GM18505 (cell line): ENCODE data around the gene ISL2.

Experiments
- ATAC-seq: cut with Tn5 transposase; IDR thresholded peaks from one replicate; pipeline ENCODE4 v1.9.1; 2021; ENCODE audit not compliant: unreplicated experiment
- POLR2A ChIP-seq: IDR thresholded peaks from 4 replicates; pipeline ENCODE4 v1.6.1; 2011; ENCODE audit warnings: borderline replicate concordance; ENCODE audit not compliant: insufficient read depth, insufficient read length; ENCODE audit errors: extremely low read depth

The ISL2 gene

DNA sequence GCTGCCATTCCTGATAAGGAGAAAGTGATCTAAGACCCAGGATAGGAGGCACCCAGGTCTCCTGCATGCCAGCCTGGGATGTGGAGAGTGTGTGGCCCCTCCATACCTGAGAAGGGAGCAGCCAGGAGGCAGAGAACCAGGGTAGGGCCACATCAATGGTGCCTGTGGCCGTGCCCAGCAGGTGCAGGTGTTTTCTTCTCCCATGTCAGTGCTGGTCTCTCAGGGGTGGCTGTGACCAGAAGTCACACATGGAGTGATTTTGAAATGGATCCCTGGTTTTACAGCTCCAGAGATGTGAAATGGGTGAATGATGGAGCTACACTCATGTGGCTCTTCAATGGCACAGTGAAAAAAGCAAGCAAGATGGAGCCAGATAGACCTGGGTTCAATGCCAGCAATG, 3.3 kb upstream of the ISL2 start:
- no peak for ATAC-seq
- TF ChIP-seq POLR2A, result no peak

DNA sequence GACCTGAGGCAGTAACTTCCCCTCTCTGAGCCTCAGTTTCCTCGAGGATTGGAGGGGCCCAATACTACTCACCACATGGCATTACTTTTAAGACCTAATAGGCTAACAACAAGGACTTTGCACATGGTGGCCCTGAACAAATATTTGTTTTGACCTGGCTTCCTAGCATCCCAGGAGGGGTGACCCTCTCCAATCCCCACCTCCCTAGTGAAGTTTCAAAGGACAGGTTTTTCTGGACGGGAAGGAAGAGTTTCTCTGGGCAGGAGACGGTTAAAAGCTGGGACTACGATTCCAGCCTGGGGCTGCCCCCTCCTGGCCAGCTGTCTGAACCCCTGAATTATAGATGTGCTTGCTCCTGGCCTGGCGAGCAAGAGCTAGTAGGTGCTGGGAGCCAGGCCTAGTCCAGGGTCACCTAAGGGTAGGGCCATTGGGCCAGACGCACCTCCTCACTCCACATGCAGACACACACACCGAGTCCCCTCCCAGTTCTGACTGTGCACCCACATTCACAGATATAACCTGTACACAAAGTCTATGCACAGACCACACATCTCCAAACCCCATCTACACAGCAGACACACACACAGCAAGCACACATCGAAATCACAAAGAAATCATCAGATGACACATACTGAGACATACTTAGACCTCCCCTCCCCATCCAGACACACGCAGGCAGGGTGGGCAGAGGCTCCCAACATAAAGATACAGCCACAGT, 2.7 kb upstream of the ISL2 start:
- no peak for TF ChIP-seq POLR2A
- no peak for ATAC-seq

DNA sequence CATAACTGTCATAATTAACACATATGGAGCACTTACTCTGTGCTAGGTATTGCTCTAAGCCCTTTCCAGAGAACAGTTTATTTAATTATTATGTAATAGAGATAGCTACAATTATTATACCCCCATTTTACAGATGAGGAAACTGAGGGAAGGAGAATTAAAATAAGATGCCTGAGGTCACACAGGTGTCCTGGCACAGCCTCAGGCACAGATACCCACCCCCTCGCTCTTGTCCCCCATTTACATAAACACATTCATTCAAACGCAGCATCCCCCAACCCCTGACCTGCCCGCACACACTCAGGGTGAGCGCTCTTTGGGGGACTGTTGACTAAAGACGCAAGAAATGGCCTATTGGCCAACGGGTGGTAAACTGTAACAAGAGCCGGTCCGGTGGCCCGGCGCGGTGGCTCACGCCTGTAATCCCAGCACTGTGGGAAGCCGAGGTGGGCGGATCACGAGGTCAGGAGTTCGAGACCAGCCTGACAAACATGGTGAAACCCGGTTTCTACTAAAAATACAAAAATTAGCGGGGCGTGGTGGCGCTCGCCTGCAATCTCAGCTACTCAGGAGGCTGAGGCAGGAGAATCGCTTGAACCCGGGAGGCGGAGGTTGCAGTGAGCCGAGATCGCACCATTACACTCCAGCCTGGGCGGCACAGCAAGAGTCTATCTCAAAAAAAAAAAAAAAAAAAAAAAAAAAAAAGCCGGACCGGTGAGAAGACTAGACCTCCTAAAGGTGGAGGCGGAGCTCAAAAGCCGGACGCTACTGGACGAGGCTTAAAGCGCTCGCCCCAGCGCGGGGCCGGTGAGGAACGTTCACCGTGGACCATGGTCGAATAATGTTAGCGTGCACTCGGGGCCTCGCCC, 1.9 kb upstream of the ISL2 start:
- no peak for TF ChIP-seq POLR2A

DNA sequence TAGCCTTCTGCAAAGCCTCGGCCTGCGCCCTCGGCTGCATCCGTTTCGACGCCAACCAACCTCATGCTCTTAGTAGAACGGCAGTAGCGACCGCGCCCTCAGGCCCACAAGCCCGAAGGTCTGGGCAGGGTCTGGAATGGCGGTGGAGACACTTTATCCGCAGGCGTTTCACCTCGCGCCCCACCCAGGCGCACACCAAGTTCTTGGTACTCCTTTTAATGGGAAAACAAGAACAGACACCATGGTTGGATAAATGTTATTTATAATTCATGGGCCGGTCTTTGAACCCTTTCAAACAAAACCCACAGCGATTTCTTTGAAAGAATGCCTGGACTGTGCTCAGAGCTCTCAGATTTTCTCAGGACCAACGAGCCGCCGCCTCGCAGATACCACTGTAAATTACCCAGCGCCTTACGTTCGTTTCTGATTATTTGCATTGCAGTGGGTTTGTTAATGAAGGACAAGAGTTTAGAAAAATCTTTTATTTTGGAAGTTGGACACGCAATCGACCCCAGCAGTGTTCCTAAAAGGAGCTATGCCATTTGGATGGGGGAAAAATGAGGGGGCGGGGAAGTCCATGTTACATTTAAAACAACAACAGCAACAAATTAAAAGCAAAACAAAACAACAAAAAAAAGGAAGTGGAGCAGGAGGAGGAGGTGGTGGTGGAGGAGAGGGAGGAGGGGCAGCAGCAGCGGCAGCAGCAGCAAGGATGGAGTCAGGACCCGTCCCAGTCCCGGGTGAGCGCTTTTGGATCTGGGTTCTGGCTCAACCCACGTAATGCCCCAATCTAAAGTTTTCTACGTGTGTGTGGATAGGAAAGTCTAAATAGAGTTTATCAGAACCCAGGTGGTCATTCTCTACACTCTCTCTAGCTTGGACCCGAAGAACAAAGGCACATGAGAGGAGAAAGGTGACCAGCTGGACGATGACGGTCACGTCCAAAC, 993 bp upstream of the ISL2 start:
- peak; percentile 10 for TF ChIP-seq POLR2A
- ATAC-seq, result no peak

More for the DNA sequence above, 1.9 kb upstream of the ISL2 start:
- no peak for ATAC-seq

DNA sequence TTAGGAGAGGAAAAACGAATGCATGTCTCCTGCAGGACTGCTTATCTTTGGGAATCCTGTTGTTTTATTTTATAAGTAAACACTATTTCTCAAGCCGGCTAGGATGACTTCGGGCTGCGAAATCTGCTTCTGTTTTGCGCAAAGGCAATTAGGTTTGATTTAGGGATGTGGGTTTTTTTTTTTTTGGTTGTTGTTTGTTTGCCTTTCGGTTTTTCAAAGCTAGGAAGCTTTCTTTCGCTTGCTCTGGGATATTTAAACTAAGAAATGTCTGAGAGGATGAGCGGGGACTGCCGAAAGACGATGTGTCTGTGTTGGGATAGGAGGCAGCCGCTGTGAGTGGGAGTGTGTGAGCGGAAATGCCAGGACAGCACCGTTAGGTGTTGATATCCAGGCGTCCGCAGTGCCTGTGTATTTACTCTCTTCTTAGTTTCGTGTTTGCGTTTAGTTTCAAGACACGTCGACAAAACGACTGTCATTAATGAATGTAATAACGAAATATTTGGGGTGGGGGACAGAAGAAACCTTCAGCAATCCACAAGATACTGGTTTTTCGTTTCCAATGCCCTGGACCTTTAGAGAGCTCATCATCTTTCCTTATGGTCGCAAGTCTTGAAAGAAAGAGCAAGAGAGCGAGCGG, 604 bp downstream of the ISL2 start:
- no peak for TF ChIP-seq POLR2A
- ATAC-seq, result no peak

DNA sequence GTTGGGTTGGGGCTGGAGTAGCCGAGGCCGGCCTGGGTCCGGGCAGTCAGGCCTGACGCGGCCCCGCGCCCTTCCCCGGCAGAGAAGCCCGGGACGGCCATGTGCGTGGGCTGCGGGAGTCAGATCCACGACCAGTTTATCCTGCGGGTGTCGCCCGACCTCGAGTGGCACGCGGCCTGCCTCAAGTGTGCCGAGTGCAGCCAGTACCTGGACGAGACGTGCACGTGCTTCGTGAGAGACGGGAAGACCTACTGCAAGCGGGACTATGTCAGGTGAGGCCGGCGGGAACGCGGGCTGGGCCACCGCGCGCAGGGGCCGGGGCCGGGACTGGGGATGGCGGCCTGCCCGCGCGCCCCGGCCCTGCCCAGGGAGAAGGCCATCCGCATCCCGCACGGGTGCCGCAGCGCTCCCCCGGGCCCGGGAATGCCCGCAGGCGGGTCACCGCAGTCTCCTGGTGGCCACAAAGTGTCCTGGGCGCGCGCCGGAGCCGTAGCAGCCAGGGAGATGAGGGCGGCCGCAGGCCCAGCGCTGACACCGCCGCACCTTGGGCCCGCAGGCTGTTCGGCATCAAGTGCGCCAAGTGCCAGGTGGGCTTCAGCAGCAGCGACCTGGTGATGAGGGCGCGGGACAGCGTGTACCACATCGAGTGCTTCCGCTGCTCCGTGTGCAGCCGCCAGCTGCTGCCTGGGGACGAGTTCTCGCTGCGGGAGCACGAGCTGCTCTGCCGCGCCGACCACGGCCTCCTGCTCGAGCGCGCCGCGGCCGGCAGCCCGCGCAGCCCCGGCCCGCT, 1.3 kb downstream of the ISL2 start:
- no peak for ATAC-seq
- no peak for TF ChIP-seq POLR2A

DNA sequence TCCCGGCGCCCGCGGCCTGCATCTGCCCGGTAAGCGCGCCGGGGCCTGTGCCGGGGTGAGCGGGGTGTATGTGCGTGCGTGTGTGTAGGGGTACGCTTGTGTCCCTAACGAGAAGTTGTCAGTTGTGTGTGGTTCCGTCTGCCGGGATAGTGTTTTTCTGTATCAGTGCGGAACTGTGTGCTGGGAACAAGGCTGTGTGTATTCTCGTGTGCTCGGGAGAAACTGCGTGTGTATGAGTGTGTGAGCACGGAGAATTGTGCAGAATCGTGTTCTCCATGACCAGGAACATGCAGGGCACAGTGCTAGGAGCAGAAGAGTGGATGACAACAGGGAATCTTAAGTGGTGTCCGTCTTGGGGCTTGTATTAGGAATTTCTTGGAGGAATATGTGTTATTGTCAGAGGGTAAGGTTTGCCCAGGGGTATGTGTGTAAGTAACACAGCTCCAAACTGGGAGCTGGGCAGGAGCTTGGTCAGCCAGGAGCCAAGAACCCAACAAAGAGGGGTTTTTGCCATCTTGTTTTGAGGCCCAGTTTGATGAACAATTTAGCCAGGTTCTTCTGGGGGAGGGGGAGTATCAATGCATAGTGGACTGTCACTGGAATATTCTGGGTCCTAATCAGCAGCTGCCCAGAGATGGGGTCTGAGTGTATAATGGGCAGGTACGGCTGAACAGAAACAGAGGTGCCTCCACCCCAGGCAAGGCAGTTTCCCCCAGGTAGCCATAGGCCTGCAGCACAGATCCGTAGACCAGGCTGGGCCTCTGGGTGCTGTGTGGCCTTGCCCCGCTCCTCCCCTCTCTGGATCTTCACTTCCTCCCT, 2.1 kb downstream of the ISL2 start:
- TF ChIP-seq POLR2A, result no peak
- ATAC-seq, result no peak

DNA sequence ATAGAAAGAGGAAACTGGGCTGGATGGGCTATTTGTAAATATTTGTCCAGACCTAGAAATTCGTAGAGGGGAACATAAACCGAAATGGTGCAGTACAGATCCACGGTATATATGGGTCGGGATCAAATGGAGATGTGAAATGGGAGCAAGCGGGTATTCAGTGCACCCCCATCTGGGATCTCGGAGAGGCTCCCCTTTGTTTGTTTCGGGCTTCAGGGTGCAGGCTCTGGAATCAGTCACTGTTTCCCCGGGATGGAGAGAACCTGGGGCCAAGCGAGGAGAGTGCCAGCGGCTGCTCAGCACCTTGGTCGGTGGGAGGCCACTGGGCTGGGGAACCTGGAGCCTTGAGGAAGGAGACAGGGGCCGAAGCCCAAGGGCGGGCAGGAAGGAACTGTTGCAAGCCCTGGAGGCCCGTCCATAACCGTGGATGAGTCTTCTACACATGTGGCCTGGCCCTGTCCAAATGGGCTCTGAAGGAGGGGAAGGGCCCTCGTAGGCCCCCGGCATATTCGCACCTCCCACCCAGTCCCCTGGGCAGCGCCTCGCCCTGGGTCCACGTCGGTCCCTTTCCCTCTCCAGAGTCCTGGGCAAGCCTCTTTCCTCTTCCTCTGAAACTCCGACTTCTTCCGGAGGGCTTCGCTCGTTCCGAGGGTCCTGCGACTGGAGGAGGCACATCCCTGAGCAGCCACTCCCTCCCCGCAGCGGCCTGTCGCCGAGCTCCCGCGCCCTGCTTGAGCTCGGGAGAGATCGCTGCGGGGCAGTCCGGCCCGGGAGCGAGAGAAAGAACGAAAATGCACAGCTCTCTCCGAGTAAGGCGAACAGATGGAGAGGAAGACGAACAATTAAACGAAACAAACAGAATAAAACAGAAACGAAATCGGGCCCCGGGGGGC, 3.0 kb downstream of the ISL2 start:
- ATAC-seq, result no peak
- TF ChIP-seq POLR2A, result no peak

DNA sequence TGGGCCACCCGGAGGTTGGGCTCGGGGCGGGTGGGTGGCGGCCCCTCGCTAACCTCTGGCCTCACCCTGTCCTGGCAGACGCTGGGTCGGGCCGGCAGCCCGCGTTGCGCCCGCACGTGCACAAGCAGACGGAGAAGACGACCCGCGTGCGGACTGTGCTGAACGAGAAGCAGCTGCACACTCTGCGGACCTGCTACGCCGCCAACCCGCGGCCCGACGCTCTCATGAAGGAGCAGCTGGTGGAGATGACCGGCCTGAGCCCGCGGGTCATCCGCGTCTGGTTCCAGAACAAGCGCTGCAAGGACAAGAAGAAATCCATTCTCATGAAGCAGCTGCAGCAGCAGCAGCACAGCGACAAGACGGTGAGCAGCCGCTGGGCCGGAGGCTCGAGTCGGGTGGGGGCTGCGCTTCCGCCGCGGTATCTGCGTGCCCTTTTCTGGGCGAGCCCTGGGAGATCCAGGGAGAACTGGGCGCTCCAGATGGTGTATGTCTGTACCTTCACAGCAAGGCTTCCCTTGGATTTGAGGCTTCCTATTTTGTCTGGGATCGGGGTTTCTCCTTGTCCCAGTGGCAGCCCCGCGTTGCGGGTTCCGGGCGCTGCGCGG, 3.7 kb downstream of the ISL2 start:
- TF ChIP-seq POLR2A, result no peak
- no peak for ATAC-seq

DNA sequence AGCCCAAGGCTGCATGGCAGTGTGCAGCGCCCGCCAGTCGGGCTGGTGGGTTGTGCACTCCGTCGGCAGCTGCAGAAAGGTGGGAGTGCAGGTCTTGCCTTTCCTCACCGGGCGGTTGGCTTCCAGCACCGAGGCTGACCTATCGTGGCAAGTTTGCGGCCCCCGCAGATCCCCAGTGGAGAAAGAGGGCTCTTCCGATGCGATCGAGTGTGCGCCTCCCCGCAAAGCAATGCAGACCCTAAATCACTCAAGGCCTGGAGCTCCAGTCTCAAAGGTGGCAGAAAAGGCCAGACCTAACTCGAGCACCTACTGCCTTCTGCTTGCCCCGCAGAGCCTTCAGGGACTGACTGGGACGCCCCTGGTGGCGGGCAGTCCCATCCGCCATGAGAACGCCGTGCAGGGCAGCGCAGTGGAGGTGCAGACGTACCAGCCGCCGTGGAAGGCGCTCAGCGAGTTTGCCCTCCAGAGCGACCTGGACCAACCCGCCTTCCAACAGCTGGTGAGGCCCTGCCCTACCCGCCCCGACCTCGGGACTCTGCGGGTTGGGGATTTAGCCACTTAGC, 4.3 kb downstream of the ISL2 start:
- TF ChIP-seq POLR2A, result no peak
- ATAC-seq, result no peak

DNA sequence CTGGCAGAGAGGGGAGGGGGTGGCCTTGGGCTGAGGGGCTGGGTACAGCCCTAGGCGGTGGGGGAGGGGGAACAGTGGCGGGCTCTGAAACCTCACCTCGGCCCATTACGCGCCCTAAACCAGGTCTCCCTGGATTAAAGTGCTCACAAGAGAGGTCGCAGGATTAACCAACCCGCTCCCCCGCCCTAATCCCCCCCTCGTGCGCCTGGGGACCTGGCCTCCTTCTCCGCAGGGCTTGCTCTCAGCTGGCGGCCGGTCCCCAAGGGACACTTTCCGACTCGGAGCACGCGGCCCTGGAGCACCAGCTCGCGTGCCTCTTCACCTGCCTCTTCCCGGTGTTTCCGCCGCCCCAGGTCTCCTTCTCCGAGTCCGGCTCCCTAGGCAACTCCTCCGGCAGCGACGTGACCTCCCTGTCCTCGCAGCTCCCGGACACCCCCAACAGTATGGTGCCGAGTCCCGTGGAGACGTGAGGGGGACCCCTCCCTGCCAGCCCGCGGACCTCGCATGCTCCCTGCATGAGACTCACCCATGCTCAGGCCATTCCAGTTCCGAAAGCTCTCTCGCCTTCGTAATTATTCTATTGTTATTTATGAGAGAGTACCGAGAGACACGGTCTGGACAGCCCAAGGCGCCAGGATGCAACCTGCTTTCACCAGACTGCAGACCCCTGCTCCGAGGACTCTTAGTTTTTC, 4.9 kb downstream of the ISL2 start:
- ATAC-seq, result no peak
- TF ChIP-seq POLR2A, result no peak
